Measurements from ENCODE around the gene OR4D10.
"Not testable (repeated sequence)": the region's sequence is repeated elsewhere in the genome, so short reads cannot be mapped to it uniquely, and the experiment has no call there.

Gene OR4D10

DNA sequence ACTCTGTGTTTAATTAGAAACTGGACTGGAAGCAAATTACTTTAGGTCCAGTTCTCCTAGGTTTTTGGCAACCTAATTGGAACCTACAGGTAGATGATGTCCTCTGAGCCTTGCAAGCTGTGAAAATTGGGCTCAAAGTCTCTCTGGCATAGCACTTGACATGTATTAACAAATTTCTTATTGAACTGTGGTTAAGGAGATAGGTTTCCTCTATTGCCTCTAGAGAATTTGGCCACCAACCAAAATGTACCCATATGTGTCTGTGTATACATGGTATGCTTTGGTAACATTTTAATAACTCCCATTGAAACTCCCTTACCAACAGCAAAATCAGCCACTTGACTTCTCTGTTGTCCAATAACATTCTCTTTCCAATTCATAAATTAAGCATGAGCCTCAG lies at the start of gene OR4D10:
Gene OR4D10 (plus strand): TSS at position 301 of the 400 bp plus-strand sequence. CDS start 4,115 bp downstream, outside the sequence.
- DNase-seq: no peak

DNA sequence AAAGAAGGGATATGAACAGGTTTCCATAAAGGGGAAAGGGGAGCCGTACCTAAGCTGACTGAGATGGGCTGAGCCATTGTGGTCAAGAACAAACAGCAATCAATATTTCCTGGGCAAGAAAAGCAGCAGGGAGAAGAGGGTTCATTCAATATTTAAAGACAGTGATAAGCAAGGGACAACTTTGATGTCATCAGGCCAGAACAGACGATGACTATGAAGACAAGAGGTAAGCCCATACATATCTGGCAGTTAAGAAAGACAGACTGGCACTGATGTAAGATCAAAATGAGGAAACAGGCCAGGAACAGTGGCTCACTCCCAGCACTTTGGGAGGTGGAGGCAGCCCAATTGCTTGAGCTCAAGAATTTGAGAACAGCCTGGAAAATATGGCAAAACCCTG lies 49.3 kb upstream of the OR4D10 start:
- DNase-seq: no peak

DNA sequence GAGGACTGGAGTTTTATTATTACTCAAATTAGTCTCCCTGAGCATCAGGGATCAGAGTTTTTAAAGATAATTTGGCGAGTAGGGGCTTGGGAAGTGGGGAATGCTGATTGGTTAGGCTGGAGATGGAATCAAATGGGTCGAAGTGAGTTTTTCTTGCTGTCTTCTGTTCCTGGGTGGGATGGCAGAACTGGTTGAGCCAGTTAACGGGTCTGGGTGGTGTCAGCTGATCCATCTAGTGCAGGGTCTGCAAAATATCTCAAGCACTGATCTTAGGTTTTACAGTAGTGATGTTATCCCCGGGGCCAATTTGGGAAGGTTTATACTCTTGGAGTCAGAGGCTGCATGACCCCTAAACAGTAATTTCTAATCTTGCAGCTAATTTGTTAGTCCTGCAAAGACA lies 48.0 kb upstream of the OR4D10 start:
- no peak for DNase-seq

DNA sequence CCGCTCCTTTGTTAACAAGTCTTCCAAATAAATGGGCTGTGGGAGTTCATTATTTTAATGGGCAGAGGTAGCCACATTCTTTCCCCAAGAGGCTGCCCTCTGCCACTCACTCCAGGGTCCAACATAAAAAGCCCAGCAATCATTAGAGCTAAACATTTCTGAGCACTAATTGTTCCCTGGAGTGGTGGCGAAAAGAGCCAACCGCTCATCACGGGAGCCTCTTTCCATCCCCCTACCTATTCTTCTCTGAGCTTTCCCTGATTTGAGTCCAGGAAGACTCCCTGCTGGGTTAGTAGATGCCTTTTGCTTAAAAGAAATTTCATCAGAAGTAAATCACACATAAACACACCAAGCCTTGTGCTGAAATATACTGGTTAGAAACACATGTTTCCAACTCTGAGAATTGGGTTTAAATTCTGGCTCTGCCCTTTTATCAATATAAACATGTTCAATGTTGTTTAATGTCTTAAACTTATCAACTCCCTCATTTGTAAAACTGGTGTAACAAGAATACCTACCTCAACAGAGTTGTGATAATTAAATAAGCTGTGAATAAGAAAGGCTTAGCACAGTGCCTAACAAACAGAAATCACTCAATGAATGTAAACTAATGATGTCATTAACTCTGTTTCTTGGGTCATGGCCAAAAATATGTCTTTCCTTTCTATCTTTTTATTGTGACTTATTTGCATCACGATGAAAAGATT lies 46.6 kb upstream of the OR4D10 start, which contains the start of gene OR5A2:
Gene OR5A2 (minus strand): TSS at position 53 of the 707 bp plus-strand sequence. CDS start 3,460 bp downstream, outside the sequence.
- DNase-seq: no peak

DNA sequence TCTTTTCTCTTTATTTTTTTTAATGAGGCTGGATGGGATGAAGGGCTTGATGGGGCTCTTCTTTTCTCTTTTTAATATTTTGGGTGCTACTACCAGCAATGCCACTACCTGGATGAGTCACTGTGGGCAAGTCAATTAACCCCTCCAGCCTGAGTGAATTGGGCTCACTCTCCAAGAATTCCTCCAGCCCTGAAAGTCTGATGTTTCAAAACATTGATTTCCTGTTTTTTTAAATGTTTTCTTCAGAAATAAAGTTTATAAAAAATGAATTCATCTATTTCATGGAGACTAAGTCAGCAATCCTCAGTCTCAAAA lies 46.1 kb upstream of the OR4D10 start:
- DNase-seq: no peak

DNA sequence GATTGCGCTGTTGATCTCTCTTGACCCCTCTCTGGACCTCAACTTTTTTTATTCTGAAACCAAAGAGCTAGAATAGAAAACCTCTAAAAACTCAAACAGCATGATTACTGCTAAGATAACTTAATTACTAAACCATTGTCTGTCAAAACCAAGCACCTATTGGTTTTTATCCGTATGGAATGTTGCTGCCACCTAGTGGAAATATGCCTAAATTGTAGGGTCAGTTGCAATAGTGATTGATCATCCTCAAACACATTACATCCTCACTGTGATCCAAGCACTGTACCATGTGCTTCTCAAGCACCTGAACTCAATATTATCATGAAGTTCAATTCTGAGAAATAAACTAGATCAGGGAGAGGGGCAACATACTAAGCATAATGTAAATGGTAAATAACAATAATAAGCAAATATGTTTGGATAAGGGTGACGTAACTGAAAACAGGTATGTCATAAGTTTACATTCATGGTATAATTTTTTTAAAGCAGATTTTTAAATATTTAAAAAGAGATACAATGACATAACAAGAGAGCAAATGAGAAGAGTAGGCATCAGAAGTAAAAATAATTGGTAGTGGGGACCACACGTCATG lies 43.1 kb upstream of the OR4D10 start:
- peak; percentile 71 for DNase-seq

DNA sequence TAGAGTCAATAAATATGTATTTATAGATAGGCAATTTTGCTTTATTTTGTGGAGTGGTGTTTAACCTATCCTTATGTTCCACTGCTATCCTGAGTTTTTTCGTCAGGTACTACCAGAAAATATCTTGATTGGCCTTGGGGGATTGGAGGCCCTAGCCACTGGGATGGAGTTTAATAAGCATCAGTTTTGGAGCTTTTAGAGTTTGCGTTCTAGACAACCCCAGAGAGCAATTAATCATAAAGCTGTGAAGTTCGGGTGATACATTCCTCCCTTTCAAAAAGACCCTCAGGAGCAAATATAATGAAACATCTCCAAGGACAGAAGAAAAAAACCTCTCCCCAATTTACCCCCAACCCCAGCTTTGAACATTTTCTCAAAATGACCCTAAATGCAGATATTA lies 36.9 kb upstream of the OR4D10 start, which contains the start of gene OR5A1:
Gene OR5A1 (plus strand): TSS at position 301 of the 400 bp plus-strand sequence. CDS start 6,700 bp downstream, outside the sequence.
- DNase-seq: no peak

DNA sequence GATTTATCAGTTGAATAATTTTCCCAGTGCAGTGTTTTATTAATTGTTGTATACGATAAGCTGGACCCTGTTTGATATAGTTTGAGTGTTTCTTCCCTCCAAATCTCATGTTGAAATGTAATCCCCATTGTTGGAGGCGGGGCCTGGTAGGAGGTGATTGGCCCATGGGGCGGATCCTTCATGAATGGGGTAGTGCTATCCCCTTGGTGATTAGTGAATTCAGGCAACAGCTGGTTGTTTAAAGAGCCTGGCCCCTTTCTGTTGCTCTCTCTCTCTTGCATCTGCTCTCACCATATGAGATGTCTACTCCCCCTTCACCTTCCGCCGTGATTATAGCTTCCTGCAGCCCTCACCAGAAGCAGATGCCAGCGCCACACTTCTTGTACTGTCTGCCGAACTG lies 35.3 kb upstream of the OR4D10 start:
- DNase-seq: no peak

DNA sequence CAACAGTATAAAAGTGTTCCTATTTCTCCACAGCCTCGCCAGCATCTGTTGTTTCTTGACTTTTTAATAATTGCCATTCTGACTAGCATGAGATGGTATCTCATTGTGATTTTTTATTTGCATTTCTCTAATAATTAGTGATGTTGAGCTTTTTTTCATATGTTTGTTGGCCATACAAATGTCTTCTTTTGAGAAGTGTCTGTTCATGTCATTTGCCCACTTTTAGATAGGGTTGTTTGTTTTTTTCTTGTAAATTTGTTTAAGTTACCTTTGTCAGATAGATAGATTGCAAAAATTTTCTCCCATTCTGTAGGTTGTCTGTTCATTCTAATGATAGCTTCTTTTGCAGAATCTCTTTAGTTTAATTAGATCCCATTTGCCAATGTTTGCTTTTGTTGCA lies 27.5 kb upstream of the OR4D10 start:
- not testable (repeated sequence) for DNase-seq

DNA sequence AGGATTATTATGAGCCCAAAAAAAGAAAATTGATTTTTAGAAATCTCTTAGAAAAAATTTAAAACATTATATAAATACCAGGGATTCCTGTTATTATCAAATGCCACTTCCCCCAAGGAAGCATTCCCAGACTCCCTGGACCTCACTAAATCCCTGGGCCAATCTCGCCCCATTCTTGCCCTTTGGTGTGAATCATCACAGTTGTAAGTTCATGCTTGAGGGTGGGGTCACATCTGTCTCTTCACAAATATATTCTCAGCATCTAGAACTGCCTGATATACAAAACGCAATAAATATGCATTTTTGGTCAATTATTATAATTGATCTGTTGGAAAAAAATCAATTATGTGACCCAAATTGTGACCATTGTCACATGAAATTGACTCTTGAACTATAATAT lies 24.6 kb upstream of the OR4D10 start:
- no peak for DNase-seq

DNA sequence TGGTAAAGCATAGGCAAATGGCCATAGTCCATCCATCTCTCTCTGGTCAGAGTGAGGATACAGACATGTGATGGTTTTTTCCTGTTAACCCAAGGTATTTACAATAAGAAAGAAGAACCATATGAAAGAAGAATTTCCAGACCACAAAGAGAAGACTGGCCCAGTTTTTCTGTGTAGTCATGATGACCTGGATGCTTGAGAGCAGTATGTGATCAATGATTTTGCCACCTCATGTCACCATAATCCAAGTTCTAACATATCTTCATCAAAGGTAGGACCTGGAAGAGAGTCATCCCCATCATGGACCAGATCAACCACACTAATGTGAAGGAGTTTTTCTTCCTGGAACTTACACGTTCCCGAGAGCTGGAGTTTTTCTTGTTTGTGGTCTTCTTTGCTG lies 16.5 kb upstream of the OR4D10 start, which contains the start of gene OR4D6:
Gene OR4D6 (plus strand): TSS at position 301 of the 400 bp plus-strand sequence. CDS start 0 bp downstream, at position 301.
- DNase-seq: no peak

DNA sequence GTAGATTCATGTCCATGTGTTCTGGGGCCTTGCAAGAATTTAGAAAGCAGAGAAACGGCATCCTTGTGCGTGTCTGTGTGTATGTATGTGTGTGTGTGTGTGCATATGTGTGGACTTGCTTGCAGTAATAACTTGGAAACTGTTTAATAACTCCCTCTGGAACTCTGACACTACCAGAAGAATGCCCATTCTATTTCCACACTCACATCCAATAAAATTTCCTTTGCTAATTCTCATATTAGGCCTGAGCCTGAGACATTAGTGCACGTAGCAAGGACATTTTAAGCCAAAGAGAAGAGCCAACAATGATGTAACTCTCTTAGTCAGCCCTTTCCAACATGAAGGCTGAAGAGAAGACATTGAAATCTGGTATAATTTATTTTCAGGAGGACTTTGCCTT lies 13.2 kb upstream of the OR4D10 start:
- DNase-seq: no peak

DNA sequence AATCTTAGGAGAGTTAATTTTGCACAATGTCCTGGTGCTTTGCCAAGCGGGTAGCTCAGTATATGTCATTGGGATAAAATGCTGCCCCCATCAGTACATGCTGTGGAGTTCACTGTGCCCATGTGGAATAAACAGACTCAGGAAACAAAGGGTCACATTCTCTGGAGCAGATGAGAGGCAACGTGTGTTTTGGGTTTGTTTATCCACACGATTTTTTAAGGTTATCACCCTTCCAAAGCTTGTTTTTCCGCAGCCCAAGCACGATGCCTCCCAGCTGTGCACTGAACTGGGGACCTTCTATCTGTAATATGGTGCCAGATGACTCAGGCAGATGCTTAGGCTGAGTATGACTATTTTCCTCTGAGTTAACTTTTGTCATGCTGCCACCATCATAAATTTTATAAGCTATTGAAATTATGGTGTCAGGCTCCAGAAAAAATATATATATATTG lies 9.9 kb upstream of the OR4D10 start:
- DNase-seq: no peak

DNA sequence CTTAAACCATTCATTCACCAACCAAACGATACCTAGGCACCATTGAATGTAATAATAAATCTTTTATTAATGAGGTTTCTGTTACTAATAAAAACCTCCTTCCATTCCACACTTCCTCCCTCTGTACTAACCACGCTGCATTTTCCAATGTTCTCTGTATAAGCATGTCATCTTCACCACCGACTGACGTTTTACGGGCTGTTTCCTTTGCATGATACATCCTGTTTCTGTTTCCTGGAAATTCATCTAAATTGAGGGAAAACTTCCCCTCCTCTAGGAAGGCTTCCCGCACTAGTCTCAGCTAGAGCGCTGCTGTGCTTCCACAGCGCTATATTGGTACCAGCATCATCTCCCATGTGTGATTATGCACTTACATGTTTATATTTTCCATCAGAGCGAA lies 2.1 kb downstream of the OR4D10 start:
- DNase-seq: no peak

DNA sequence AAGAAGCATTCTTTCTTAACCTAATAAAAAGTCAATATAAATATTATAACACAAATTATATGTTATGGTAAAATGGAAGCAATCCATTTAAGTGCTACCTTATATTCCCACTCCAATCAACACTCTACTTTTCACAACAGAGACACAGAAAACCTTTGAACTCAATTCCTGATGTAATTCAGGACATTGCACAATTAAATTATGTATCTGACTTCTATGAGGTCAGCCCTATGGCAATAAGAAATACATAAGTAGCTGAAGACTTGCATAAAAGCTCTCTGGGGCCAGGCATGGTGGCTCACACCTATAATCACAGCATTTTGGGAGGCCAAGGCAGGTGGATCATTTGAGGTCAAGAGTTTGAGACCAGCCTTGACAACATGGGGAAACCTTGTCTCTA lies 6.8 kb downstream of the OR4D10 start:
- no peak for DNase-seq

DNA sequence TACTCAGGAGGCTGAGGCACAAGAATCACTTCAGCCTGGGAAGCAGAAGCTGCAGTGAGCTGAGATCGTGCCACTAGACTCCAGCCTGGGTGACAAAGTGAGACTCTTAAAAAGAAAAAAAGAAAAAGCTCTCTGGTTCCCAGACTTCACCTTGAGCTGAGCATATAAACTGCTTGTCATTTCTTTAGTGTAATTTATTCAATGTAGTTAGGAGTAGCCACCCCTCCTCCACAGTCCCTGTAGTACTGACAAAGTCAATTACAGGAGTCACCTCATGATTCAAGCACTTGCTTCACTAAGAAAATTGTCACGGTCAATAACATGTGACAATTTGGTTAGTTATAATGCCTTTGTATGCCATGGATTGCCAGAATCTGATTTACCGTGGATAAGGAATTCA lies 7.2 kb downstream of the OR4D10 start:
- DNase-seq: no peak

DNA sequence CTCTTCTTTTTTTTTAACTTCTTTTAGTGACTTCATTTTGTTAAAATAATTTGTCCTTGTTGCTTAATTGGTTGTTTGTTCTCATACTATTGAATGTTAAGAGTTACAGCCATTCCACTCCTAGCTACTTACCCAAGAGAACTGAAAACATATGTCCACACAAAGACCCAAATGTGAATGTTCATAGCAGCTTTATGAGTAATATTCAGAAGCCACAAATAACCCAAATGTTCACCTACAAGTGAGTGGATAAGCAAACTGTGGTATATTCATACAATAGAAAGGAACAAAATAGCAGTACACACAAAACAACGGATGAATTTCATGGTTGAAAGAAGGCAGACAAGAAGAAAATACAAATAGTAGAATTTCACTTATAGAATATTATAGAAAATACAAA lies 28.8 kb downstream of the OR4D10 start:
- no peak for DNase-seq

DNA sequence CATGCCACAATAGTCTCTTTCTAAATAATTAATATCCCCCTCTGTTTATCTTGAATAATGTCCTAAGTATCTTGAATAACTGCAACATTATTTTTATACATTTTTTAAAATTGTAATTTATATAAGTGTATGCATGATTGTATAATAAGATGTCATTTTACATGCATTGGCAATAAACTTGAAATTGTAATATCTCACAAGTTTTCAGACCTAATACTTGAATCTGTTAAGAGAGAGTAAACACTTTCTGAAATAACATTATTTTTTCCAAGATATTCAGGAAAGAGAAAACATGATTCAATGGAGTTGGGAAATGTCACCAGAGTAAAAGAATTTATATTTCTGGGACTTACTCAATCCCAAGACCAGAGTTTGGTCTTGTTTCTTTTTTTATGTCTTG lies 30.2 kb downstream of the OR4D10 start, which contains the start of gene OR4D11:
Gene OR4D11 (plus strand): TSS at position 301 of the 400 bp plus-strand sequence. CDS start 0 bp downstream, at position 301.
- no peak for DNase-seq

DNA sequence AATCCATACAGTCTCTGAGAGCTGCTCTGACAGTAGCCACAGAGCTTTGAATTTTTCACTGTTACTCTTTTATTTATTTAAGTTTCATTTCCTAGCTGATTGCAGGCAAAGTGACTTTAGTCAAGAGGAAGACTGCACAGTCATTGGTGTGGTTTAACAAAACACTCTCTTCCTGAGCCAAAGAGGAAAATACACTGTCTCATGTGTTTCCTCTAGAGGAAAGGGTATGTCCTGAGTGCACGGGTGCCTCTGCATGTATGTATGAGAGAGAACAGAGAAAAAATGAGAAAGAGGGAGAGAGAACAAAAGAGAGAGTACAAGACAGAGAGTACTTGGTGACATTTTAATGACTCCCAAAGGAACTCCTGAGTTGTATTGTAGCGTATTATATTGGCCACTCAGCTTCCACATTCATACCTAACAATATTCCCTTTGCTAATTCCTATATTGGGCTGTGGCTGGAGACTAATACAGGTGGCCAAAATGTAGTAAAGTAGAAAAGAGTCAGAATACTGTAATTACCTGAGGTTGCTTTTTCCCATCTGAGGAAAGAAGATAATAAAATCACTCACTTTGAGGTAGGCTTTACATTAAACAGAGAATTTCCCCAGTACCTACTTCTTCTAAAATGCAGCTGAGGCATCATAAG lies 38.0 kb downstream of the OR4D10 start, which contains the start of gene OR4D9:
Gene OR4D9 (plus strand): TSS at position 599 of the 649 bp plus-strand sequence. CDS start 3,374 bp downstream, outside the sequence.
- DNase-seq: peak; percentile 76

DNA sequence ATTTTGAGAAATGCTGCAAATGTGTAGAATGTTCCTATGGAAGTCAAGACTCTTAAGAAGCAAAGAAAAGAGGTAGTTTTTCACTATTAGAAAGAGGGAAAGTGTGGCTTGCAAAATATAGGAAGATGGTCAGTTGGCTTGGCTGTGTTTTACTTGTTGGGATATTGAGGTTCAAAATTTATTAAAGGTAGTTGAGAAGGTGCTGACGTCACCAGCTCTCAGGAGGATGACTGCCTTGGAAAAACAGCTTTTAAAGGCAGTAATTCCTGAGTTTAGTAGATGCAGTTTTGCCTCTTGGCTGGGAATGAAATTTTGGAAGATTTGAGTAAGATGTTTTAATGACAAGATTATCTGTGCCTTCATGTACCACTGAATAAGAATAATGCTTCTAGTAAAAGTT lies 38.6 kb downstream of the OR4D10 start:
- DNase-seq: no peak

DNA sequence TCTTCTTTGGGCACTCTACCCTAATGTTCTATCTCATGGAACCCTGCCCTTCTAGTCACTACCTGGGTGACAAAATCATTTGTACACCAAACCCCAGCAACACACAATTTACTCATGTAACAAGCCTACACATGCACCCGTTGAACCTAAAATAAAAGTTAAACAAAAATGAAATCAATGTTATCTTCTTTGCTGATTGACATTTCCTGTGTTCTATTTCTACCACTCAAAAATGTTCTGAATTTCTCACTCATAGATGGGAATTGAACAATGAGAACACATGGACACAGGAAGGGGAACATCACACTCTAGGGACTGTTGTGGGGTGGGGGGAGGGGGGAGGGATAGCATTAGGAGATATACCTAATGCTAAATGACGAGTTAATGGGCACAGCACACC lies 47.0 kb downstream of the OR4D10 start:
- not testable (repeated sequence) for DNase-seq

DNA sequence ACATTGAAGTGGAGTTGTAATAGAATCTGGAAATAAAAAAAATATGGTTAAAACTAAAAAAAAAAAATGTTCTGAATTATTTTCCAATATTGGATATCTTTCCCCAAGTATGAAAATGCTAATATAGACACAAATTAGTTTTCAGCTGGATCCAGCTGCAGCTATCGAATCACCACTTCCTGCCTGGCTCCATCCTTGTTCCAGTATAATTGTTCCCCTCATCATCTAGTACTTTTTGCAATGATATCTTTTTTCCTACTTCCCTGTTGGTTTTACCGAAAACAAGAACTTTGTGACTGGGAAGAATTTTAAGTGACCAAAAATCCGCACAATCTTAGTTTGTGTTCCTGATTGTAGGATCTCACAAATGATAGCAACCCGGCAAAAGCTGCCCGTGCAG lies 47.6 kb downstream of the OR4D10 start:
- DNase-seq: no peak

DNA sequence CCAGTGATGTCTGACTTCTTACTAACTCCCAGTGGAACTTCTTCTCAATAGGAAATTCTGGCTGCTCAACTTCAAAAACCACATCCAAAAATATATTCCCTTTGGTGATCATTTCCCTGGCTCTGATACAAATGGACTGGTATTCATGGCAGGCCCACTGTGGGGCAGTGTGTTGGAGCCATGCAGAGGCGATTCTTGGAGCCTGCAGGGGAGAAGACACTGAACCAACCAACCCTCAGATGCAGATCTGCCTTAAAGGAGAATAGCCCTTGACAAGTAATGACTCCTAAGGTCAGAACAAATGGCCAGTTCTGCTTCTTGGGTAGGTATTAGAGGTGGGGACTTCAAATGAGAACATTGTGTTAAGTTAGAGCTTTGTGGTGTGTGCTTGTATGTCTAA lies 50.4 kb downstream of the OR4D10 start:
- DNase-seq: no peak

DNA sequence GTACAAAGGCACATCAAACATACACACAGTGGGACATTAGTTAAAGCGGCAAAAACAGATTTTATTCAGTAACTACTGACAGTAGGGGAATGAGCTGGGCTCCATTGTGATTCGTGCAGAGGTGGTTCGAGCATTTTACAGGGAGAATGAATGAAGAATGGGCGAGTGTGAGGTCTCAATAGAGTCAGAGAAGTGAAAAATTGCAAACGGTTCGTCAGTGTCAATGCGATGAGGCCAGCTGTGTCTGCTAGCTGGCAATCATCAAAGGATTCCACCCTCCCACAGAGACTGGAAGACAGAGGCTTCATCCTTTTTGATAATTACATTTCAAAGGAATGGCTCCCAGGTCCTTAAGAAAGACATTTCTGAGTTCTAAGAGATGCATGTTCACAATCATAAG lies 55.6 kb downstream of the OR4D10 start:
- no peak for DNase-seq

Data from KG1 (cell line).